Measurements from ENCODE around the gene POLR3B.
"Not testable (repeated sequence)": the region's sequence is repeated elsewhere in the genome, so short reads cannot be mapped to it uniquely, and the experiment has no call there.

POLR3B gene

GRCh38 chr12:106357549-106358395 lies at the start of gene POLR3B:
POLR3B (plus strand) TSS chr12:106357748; CDS start chr12:106357880, 132 bp downstream.
- DNase-seq (ENCODE audit: low read depth in 3 of 3): peak; percentile 91 to 93 (median 93)

GRCh38 chr12:106308121-106308520 lies 49.4 kb upstream of the POLR3B start:
- no peak for DNase-seq (ENCODE audit: low read depth in 3 of 3)

- DNase-seq (ENCODE audit: low read depth in 3 of 3): no peak
Measured at GRCh38 chr12:106308611-106309010, 48.9 kb upstream of the POLR3B start.

GRCh38 chr12:106309671-106310505 lies 47.7 kb upstream of the POLR3B start:
- no peak for DNase-seq (ENCODE audit: low read depth in 3 of 3)

- DNase-seq (ENCODE audit: low read depth in 3 of 3): no peak
Measured at GRCh38 chr12:106310687-106311086, 46.9 kb upstream of the POLR3B start.

GRCh38 chr12:106311139-106311538 lies 46.4 kb upstream of the POLR3B start:
- DNase-seq (ENCODE audit: low read depth in 3 of 3): no peak

- DNase-seq (ENCODE audit: low read depth in 3 of 3): not testable (repeated sequence)
Measured at GRCh38 chr12:106313413-106313812, 44.1 kb upstream of the POLR3B start.

- no peak for DNase-seq (ENCODE audit: low read depth in 3 of 3)
Measured at GRCh38 chr12:106315523-106315922, 42.0 kb upstream of the POLR3B start.

- DNase-seq (ENCODE audit: low read depth in 3 of 3): no peak
Measured at GRCh38 chr12:106317406-106318082, 40.0 kb upstream of the POLR3B start.

- DNase-seq (ENCODE audit: low read depth in 3 of 3): no peak
Measured at GRCh38 chr12:106321139-106321850, 36.3 kb upstream of the POLR3B start.

GRCh38 chr12:106323537-106323936 lies 34.0 kb upstream of the POLR3B start:
- DNase-seq (ENCODE audit: low read depth in 3 of 3): no peak

- no peak for DNase-seq (ENCODE audit: low read depth in 3 of 3)
Measured at GRCh38 chr12:106327309-106327869, 30.2 kb upstream of the POLR3B start.

- DNase-seq (ENCODE audit: low read depth in 3 of 3): no peak
Measured at GRCh38 chr12:106328735-106329134, 28.8 kb upstream of the POLR3B start.

GRCh38 chr12:106329231-106329982 lies 28.1 kb upstream of the POLR3B start:
- DNase-seq (ENCODE audit: low read depth in 3 of 3): no peak

- no peak for DNase-seq (ENCODE audit: low read depth in 3 of 3)
Measured at GRCh38 chr12:106331599-106331998, 25.9 kb upstream of the POLR3B start.

- DNase-seq (ENCODE audit: low read depth in 3 of 3): no peak
Measured at GRCh38 chr12:106332536-106332935, 25.0 kb upstream of the POLR3B start.

- no peak for DNase-seq (ENCODE audit: low read depth in 3 of 3)
Measured at GRCh38 chr12:106333010-106333409, 24.5 kb upstream of the POLR3B start.

- no peak for DNase-seq (ENCODE audit: low read depth in 3 of 3)
Measured at GRCh38 chr12:106333756-106334155, 23.8 kb upstream of the POLR3B start.

GRCh38 chr12:106341086-106341877 lies 16.3 kb upstream of the POLR3B start:
- no peak for DNase-seq (ENCODE audit: low read depth in 3 of 3)

Measured in stimulated activated CD4-positive, alpha-beta T cell treated with anti-CD3 and anti-CD28 coated beads, TNF-alpha, amount 100 ng/mL, for 4 hours (primary cell).